ENCODE measurements around the gene SRRM4.

DNA sequence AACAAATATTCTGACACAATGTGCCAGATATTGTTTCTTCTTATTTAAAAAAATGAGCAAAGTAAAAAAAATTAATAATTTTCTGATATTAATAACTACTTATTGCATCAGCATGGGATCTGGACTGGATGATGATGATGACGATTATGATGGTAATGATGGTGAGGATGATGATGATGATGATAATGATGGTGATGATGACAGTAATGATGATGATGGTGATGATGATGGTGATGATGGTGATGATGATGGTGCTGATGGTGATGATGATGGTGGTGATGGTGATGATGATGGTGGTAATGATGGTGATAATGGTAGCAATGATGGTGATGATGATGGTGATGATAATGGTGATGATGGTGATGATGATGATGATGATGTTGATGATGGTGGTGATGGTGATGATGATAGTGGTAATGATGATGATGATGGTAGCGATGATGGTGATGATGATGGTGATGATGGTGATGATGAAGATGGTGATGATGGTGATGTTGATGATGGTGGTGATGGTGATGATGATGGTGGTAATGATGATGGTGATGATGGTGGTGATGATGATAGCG lies 94.0 kb downstream of the SRRM4 start:
- TF ChIP-seq, protein P1, sequence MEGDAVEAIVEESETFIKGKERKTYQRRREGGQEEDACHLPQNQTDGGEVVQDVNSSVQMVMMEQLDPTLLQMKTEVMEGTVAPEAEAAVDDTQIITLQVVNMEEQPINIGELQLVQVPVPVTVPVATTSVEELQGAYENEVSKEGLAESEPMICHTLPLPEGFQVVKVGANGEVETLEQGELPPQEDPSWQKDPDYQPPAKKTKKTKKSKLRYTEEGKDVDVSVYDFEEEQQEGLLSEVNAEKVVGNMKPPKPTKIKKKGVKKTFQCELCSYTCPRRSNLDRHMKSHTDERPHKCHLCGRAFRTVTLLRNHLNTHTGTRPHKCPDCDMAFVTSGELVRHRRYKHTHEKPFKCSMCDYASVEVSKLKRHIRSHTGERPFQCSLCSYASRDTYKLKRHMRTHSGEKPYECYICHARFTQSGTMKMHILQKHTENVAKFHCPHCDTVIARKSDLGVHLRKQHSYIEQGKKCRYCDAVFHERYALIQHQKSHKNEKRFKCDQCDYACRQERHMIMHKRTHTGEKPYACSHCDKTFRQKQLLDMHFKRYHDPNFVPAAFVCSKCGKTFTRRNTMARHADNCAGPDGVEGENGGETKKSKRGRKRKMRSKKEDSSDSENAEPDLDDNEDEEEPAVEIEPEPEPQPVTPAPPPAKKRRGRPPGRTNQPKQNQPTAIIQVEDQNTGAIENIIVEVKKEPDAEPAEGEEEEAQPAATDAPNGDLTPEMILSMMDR (IDR thresholded peaks at IDR 0.05; ENCODE audit: low read depth, low read length, missing input control), result no peak
- TF ChIP-seq GABPA (IDR thresholded peaks at IDR 0.05 in 1 of 2, conservative IDR thresholded peaks at IDR 0.05 in 1 of 2), result no peak
- no peak for TF ChIP-seq NR2F2 (IDR thresholded peaks at IDR 0.05)
- TF ChIP-seq YY1 (IDR thresholded peaks at IDR 0.05), result no peak
- no peak for TF ChIP-seq FOXA1 (IDR thresholded peaks at IDR 0.05)
- no peak for TF ChIP-seq MAX (IDR thresholded peaks at IDR 0.05)
- TF ChIP-seq EGR1 (IDR thresholded peaks at IDR 0.05; ENCODE audit: low read depth in 2 of 2), result no peak
- TF ChIP-seq, protein P2, sequence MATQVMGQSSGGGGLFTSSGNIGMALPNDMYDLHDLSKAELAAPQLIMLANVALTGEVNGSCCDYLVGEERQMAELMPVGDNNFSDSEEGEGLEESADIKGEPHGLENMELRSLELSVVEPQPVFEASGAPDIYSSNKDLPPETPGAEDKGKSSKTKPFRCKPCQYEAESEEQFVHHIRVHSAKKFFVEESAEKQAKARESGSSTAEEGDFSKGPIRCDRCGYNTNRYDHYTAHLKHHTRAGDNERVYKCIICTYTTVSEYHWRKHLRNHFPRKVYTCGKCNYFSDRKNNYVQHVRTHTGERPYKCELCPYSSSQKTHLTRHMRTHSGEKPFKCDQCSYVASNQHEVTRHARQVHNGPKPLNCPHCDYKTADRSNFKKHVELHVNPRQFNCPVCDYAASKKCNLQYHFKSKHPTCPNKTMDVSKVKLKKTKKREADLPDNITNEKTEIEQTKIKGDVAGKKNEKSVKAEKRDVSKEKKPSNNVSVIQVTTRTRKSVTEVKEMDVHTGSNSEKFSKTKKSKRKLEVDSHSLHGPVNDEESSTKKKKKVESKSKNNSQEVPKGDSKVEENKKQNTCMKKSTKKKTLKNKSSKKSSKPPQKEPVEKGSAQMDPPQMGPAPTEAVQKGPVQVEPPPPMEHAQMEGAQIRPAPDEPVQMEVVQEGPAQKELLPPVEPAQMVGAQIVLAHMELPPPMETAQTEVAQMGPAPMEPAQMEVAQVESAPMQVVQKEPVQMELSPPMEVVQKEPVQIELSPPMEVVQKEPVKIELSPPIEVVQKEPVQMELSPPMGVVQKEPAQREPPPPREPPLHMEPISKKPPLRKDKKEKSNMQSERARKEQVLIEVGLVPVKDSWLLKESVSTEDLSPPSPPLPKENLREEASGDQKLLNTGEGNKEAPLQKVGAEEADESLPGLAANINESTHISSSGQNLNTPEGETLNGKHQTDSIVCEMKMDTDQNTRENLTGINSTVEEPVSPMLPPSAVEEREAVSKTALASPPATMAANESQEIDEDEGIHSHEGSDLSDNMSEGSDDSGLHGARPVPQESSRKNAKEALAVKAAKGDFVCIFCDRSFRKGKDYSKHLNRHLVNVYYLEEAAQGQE (IDR thresholded peaks at IDR 0.05), result no peak
- no peak for TF ChIP-seq JUND (IDR thresholded peaks at IDR 0.05)
- TF ChIP-seq, protein P3, sequence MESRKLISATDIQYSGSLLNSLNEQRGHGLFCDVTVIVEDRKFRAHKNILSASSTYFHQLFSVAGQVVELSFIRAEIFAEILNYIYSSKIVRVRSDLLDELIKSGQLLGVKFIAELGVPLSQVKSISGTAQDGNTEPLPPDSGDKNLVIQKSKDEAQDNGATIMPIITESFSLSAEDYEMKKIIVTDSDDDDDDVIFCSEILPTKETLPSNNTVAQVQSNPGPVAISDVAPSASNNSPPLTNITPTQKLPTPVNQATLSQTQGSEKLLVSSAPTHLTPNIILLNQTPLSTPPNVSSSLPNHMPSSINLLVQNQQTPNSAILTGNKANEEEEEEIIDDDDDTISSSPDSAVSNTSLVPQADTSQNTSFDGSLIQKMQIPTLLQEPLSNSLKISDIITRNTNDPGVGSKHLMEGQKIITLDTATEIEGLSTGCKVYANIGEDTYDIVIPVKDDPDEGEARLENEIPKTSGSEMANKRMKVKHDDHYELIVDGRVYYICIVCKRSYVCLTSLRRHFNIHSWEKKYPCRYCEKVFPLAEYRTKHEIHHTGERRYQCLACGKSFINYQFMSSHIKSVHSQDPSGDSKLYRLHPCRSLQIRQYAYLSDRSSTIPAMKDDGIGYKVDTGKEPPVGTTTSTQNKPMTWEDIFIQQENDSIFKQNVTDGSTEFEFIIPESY (IDR thresholded peaks at IDR 0.05), result no peak
- TF ChIP-seq RAD21 (IDR thresholded peaks at IDR 0.05), result no peak

Measured in liver (tissue), 3 donors.